T-helper 17 cell (primary cell): ENCODE measurements around the gene LILRB5. TPM values are rescaled to one million over a fixed set of nuclear protein-coding genes. Genes with fewer than 3 reads are reported as not detected.

Source experiments
- total RNA-seq, 4 donors: library from RNA in 2 of 4; stranded (reverse) in 2 of 4; gene quantifications; one replicate each; pipeline ENCODE4 v1.2.3 and lab custom pipeline; 2022 to 2026

Gene LILRB5
- total RNA-seq, 2 donors from 2014 or later: 0.20 TPM; not detected in 1

Other genes starting within 250 kb of the LILRB5 start
- gene VSTM1, start 193.4 kb downstream of the LILRB5 start, total RNA-seq: under 1 TPM in 1 of 2 donors, not detected in 1; 0.73 TPM
- not detected for gene TARM1, start 175.9 kb downstream of the LILRB5 start, total RNA-seq
- gene OSCAR, start 156.5 kb downstream of the LILRB5 start, total RNA-seq: 1 to 10 TPM in 1 of 2 donors, under 1 TPM in 1; 0.83 to 2.5 TPM
- gene NDUFA3, start 154.4 kb downstream of the LILRB5 start, total RNA-seq: 10 to 100 TPM; 49.9 to 54.6 TPM
- 10 to 100 TPM; 14.9 TPM for gene TFPT, start 141.6 kb downstream of the LILRB5 start, total RNA-seq
- gene PRPF31, start 141.5 kb downstream of the LILRB5 start, total RNA-seq: 10 to 100 TPM; 49.4 to 56.8 TPM
- 10 to 100 TPM; 44.5 to 45.4 TPM for gene CNOT3, start 119.5 kb downstream of the LILRB5 start, total RNA-seq
- gene LENG1, start 97.6 kb downstream of the LILRB5 start, total RNA-seq: 1 to 10 TPM; 8.0 to 9.0 TPM
- 1 to 10 TPM; 1.3 to 3.1 TPM for gene TMC4, start 84.1 kb downstream of the LILRB5 start, total RNA-seq
- gene MBOAT7, start 67.7 kb downstream of the LILRB5 start, total RNA-seq: 10 to 100 TPM; 18.4 to 24.5 TPM
- gene TSEN34, start 66.0 kb downstream of the LILRB5 start, total RNA-seq: 1 to 10 TPM; 8.1 to 8.9 TPM
- gene RPS9, start 56.4 kb downstream of the LILRB5 start, total RNA-seq: 1,000 to 10,000 TPM; 1,676 to 1,883 TPM
- gene LILRB3, start 34.3 kb downstream of the LILRB5 start, total RNA-seq: 1 to 10 TPM; 5.2 to 6.2 TPM
- 1 to 10 TPM in 1 of 2 donors, under 1 TPM in 1; 0.91 to 2.4 TPM for gene LILRA6, start 14.5 kb downstream of the LILRB5 start, total RNA-seq
- 1 to 10 TPM; 1.5 to 6.3 TPM for gene LILRB2, start 23.8 kb upstream of the LILRB5 start, total RNA-seq
- 1 to 10 TPM; 1.1 to 3.5 TPM for gene LILRA5, start 55.9 kb upstream of the LILRB5 start, total RNA-seq
- under 1 TPM in 1 of 2 donors, not detected in 1; 0.86 TPM for gene LILRA4, start 81.9 kb upstream of the LILRB5 start, total RNA-seq
- gene LAIR1, start 107.7 kb upstream of the LILRB5 start, total RNA-seq: 10 to 100 TPM; 21.5 to 22.2 TPM
- not detected for gene TTYH1, start 158.2 kb upstream of the LILRB5 start, total RNA-seq
- 100 to 1,000 TPM; 471 to 480 TPM for gene LENG8, start 191.9 kb upstream of the LILRB5 start, total RNA-seq
- 1 to 10 TPM; 4.4 to 6.0 TPM for gene LENG9, start 206.5 kb upstream of the LILRB5 start, total RNA-seq
- not detected for gene CDC42EP5, start 216.0 kb upstream of the LILRB5 start, total RNA-seq
- 1 to 10 TPM in 1 of 2 donors, under 1 TPM in 1; 0.94 to 1.7 TPM for gene LAIR2, start 245.6 kb upstream of the LILRB5 start, total RNA-seq